Muscle layer of colon (tissue), 2 donors: ENCODE data around the gene C5AR2.
"Not testable (repeated sequence)": the region's sequence is repeated elsewhere in the genome, so short reads cannot be mapped to it uniquely, and the experiment has no call there.

Experiments
- H3K27ac ChIP-seq: one replicate; pipeline ENCODE4 v1.7.0; 2013; ENCODE audit warnings: low read depth, mild to moderate bottlenecking, low read length, moderate library complexity
- H3K27me3 ChIP-seq, 2 donors: one replicate each; pipeline ENCODE4 v1.7.0; 2013; ENCODE audit warnings: low read length in 2 of 2, mild to moderate bottlenecking in 2 of 2; ENCODE audit not compliant: insufficient read depth in 2 of 2, control insufficient read depth in 1 of 2
- H3K36me3 ChIP-seq: one replicate; pipeline ENCODE4 v1.7.0; 2013; ENCODE audit warnings: mild to moderate bottlenecking, low read length; ENCODE audit not compliant: insufficient read depth
- H3K4me1 ChIP-seq: one replicate; pipeline ENCODE4 v1.7.0; 2013; ENCODE audit warnings: mild to moderate bottlenecking, low read length; ENCODE audit not compliant: insufficient read depth
- H3K4me3 ChIP-seq, 2 donors: one replicate each; pipeline ENCODE4 v1.7.0; 2013; ENCODE audit warnings: low read length in 2 of 2, low read depth in 1 of 2, mild to moderate bottlenecking in 1 of 2, moderate library complexity in 1 of 2
- H3K9ac ChIP-seq: one replicate; pipeline ENCODE4 v1.7.0; 2013; ENCODE audit warnings: low read length
- H3K9me3 ChIP-seq: one replicate; pipeline ENCODE4 v1.7.0; 2013; ENCODE audit warnings: mild to moderate bottlenecking, low read length
- donor health status: abdominal sarcoma.
- donor health status: Adenocarcinoma of cecum.

The C5AR2 gene

GRCh38 chr19:47324502-47324901, 7.5 kb upstream of the C5AR2 start:
- Histone ChIP-seq H3K4me1 (no peaks in the 10 kb centered on the region), H3K36me3 (no peaks in the 10 kb centered on the region), H3K27ac (no peak overlapping the region), H3K9ac (no peak overlapping the region), H3K9me3 (no peaks in the 10 kb centered on the region), H3K4me3 (no peak overlapping the region), H3K27me3 (peaks cover 0 to 3% of the 10 kb centered on the region in 2 donors)

- Histone ChIP-seq H3K9ac (no peak overlapping the region), H3K27me3 (no peaks in the 10 kb centered on the region), H3K36me3 (no peaks in the 10 kb centered on the region), H3K4me3 (no peak overlapping the region), H3K27ac (no peak overlapping the region), H3K9me3 (no peaks in the 10 kb centered on the region), H3K4me1 (no peaks in the 10 kb centered on the region)
Measured at GRCh38 chr19:47330466-47330869, 1.5 kb upstream of the C5AR2 start.

- Histone ChIP-seq H3K9me3 (no peaks in the 10 kb centered on the region), H3K9ac (no peak overlapping the region), H3K36me3 (no peaks in the 10 kb centered on the region), H3K27me3 (no peaks in the 10 kb centered on the region), H3K4me3 (no peak overlapping the region), H3K4me1 (no peaks in the 10 kb centered on the region), H3K27ac (no peak overlapping the region)
Measured at GRCh38 chr19:47331490-47331889, 485 bp upstream of the C5AR2 start.

- not testable (repeated sequence) for H3K27ac ChIP-seq, H3K27me3 ChIP-seq, H3K4me3 ChIP-seq, H3K9me3 ChIP-seq, H3K9ac ChIP-seq, H3K36me3 ChIP-seq, H3K4me1 ChIP-seq
Measured at GRCh38 chr19:47336765-47337718, 5.1 kb downstream of the C5AR2 start.

- no peak overlapping the region for H3K9ac ChIP-seq
- H3K4me1 ChIP-seq, result no peaks in the 10 kb centered on the region
- no peaks in the 10 kb centered on the region for H3K27me3 ChIP-seq
- H3K27ac ChIP-seq, result no peak overlapping the region
- no peaks in the 10 kb centered on the region for H3K36me3 ChIP-seq
- no peak overlapping the region for H3K4me3 ChIP-seq
- no peaks in the 10 kb centered on the region for H3K9me3 ChIP-seq
Measured at GRCh38 chr19:47339196-47339880, 7.4 kb downstream of the C5AR2 start.

- Histone ChIP-seq H3K36me3 (no peaks in the 10 kb centered on the region), H3K9ac (no peak overlapping the region), H3K9me3 (no peaks in the 10 kb centered on the region), H3K4me3 (no peak overlapping the region), H3K27ac (no peak overlapping the region), H3K4me1 (no peaks in the 10 kb centered on the region), H3K27me3 (no peaks in the 10 kb centered on the region)
Measured at GRCh38 chr19:47340477-47341208, 8.7 kb downstream of the C5AR2 start.

GRCh38 chr19:47341734-47342133, 9.8 kb downstream of the C5AR2 start:
- H3K27me3 ChIP-seq, result no peaks in the 10 kb centered on the region
- no peaks in the 10 kb centered on the region for H3K4me1 ChIP-seq
- no peak overlapping the region for H3K4me3 ChIP-seq
- H3K9me3 ChIP-seq, result no peaks in the 10 kb centered on the region
- H3K9ac ChIP-seq, result no peak overlapping the region
- no peaks in the 10 kb centered on the region for H3K36me3 ChIP-seq
- no peak overlapping the region for H3K27ac ChIP-seq

- no peaks in the 10 kb centered on the region for H3K9me3 ChIP-seq
- H3K36me3 ChIP-seq, result no peaks in the 10 kb centered on the region
- H3K27me3 ChIP-seq, result no peaks in the 10 kb centered on the region
- H3K4me1 ChIP-seq, result no peaks in the 10 kb centered on the region
- H3K9ac ChIP-seq, result no peak overlapping the region
- no peak overlapping the region for H3K4me3 ChIP-seq
- H3K27ac ChIP-seq, result no peak overlapping the region
Measured at GRCh38 chr19:47343194-47343802, 11.3 kb downstream of the C5AR2 start.

GRCh38 chr19:47344425-47344824, 12.4 kb downstream of the C5AR2 start:
- Histone ChIP-seq H3K27me3 (no peaks in the 10 kb centered on the region), H3K4me3 (no peak overlapping the region), H3K4me1 (peaks cover 4% of the 10 kb centered on the region), H3K36me3 (no peaks in the 10 kb centered on the region), H3K27ac (no peak overlapping the region), H3K9me3 (no peaks in the 10 kb centered on the region), H3K9ac (no peak overlapping the region)

GRCh38 chr19:47346024-47346423, 14.0 kb downstream of the C5AR2 start:
- H3K4me1 ChIP-seq, result peaks cover 10% of the 10 kb centered on the region
- H3K27ac ChIP-seq, H3K27me3 ChIP-seq, H3K36me3 ChIP-seq, H3K9me3 ChIP-seq, H3K9ac ChIP-seq, H3K4me3 ChIP-seq: not testable (repeated sequence)
